Measurements from ENCODE around the gene HSBP1L1. TPM values are rescaled to one million over a fixed set of nuclear protein-coding genes. Genes with fewer than 3 reads are reported as not detected.

HSBP1L1 gene
- total and polyA plus RNA-seq, 2 of the 13 experiments (the other 11 are each of a cell fraction or from before 2014, with no cell fraction given), result 22.6 to 45.1 TPM

GRCh38 chr18:79942211-79942610 is 22.2 kb upstream of the HSBP1L1 start (continued):
- no peak for TF ChIP-seq FIP1L1 (IDR thresholded peaks at IDR 0.05; ENCODE audit: borderline replicate concordance, insufficient read depth, low read depth, low read length)
- TF ChIP-seq, protein P1, sequence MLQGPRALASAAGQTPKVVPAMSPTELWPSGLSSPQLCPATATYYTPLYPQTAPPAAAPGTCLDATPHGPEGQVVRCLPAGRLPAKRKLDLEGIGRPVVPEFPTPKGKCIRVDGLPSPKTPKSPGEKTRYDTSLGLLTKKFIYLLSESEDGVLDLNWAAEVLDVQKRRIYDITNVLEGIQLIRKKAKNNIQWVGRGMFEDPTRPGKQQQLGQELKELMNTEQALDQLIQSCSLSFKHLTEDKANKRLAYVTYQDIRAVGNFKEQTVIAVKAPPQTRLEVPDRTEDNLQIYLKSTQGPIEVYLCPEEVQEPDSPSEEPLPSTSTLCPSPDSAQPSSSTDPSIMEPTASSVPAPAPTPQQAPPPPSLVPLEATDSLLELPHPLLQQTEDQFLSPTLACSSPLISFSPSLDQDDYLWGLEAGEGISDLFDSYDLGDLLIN (CRISPR knock-in tag; IDR thresholded peaks at IDR 0.05; ENCODE audit: borderline replicate concordance), result no peak

GRCh38 chr18:79942786-79943607 is 21.4 kb upstream of the HSBP1L1 start:
- no peaks in the 10 kb centered on the region for H3K9me3 ChIP-seq (ENCODE audit: low read length)
- no peak overlapping the region for H3K4me2 ChIP-seq (ENCODE audit: low read depth, low read length)
- ATAC-seq (no peak), FAIRE-seq (no peak), DNase-seq (ENCODE audit: low spot score) (no peak)
- H4K20me1 ChIP-seq (ENCODE audit: insufficient read depth, low read length), result peaks cover 14% of the 10 kb centered on the region; the same call in 1 of the 2 replicates
- intact Hi-C loops (cut with micrococcal nuclease; ENCODE audit: unreplicated experiment) (no loop called here), in situ Hi-C loops (cut with HindIII; ENCODE audit: extremely low pct_ligation_motif_present, low pct_unique_long_range_greater_than_20kb) (no loop called here)
- H3K27ac ChIP-seq (ENCODE audit: extremely low read length, insufficient read depth, low read length), result peak overlapping the region; percentile 26
- H2AFZ ChIP-seq (ENCODE audit: low read length), result no peak overlapping the region
- H3K4me1 ChIP-seq (ENCODE audit: insufficient read depth, low read length), result peaks cover 77% of the 10 kb centered on the region
- peaks cover 89% of the 10 kb centered on the region for H3K79me2 ChIP-seq (ENCODE audit: insufficient read depth, low read length)
- 94% methylated on average over 28 of the region's 31 CpGs for WGBS (ENCODE audit: low lambda C conversion rate)
- TF ChIP-seq ZNF383 (CRISPR knock-in tag; IDR thresholded peaks at IDR 0.05; ENCODE audit: borderline replicate concordance) (no peak), ZNF335 (CRISPR knock-in tag; IDR thresholded peaks at IDR 0.05) (no peak), KLF13 (CRISPR knock-in tag; IDR thresholded peaks at IDR 0.05) (no peak), ZNF652 (CRISPR knock-in tag; IDR thresholded peaks at IDR 0.05; ENCODE audit: borderline replicate concordance, low read depth) (no peak), JUND (CRISPR knock-in tag; IDR thresholded peaks at IDR 0.05) (no peak), ZBTB39 (CRISPR knock-in tag; IDR thresholded peaks at IDR 0.05) (no peak), ZKSCAN1 (IDR thresholded peaks at IDR 0.05; ENCODE audit: low read length) (no peak), MTA3 (CRISPR knock-in tag; IDR thresholded peaks at IDR 0.05) (no peak), MIXL1 (CRISPR knock-in tag; IDR thresholded peaks at IDR 0.05) (no peak), ZNF562 (CRISPR knock-in tag; IDR thresholded peaks at IDR 0.05; ENCODE audit: borderline replicate concordance) (no peak), MEIS2 (CRISPR knock-in tag; IDR thresholded peaks at IDR 0.05) (no peak), RFX1 (IDR thresholded peaks at IDR 0.05) (no peak), FOXA1 (IDR thresholded peaks at IDR 0.05) (no peak), FOXA1 (CRISPR knock-in tag; IDR thresholded peaks at IDR 0.05) (no peak)
- TF ChIP-seq, protein P2, sequence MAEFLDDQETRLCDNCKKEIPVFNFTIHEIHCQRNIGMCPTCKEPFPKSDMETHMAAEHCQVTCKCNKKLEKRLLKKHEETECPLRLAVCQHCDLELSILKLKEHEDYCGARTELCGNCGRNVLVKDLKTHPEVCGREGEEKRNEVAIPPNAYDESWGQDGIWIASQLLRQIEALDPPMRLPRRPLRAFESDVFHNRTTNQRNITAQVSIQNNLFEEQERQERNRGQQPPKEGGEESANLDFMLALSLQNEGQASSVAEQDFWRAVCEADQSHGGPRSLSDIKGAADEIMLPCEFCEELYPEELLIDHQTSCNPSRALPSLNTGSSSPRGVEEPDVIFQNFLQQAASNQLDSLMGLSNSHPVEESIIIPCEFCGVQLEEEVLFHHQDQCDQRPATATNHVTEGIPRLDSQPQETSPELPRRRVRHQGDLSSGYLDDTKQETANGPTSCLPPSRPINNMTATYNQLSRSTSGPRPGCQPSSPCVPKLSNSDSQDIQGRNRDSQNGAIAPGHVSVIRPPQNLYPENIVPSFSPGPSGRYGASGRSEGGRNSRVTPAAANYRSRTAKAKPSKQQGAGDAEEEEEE (CRISPR knock-in tag; IDR thresholded peaks at IDR 0.05; ENCODE audit: borderline replicate concordance), result no peak
- no peak overlapping the region for H3K4me3 ChIP-seq (replicated peaks in 1 of 3; ENCODE audit: insufficient read depth in 1 of 3, low read depth in 2 of 3, low read length in 3 of 3)
- ChIA-PET POLR2A (no interaction called here), CTCF (ENCODE audit: low intra/inter-chr PET ratio, low total read pairs) (no interaction called here)
- BruUV-seq (replicated peaks), result no TSS peak
- no peak overlapping the region for H3K9ac ChIP-seq (ENCODE audit: insufficient read depth, low read depth, low read length)
- H3K27me3 ChIP-seq (ENCODE audit: control insufficient read depth in 1 of 2, insufficient read depth in 2 of 2, low read length in 2 of 2), result no peaks in the 10 kb centered on the region
- H3K36me3 ChIP-seq (replicated peaks in 1 of 2; ENCODE audit: control insufficient read depth in 1 of 2, insufficient read depth in 2 of 2, low read length in 2 of 2), result peaks cover 12 to 41% of the 10 kb centered on the region in 2 experiments; a peak in 4 of 5 replicates

Data from HepG2 (cell line).